GM19463 (cell line): Measurements from ENCODE around the gene HGFAC.

Experiments used
- ATAC-seq: cut with Tn5 transposase; IDR thresholded peaks from one replicate; pipeline ENCODE4 v1.9.1; 2021; ENCODE audit warnings: mild to moderate bottlenecking, moderate library complexity; ENCODE audit not compliant: unreplicated experiment

HGFAC gene

DNA sequence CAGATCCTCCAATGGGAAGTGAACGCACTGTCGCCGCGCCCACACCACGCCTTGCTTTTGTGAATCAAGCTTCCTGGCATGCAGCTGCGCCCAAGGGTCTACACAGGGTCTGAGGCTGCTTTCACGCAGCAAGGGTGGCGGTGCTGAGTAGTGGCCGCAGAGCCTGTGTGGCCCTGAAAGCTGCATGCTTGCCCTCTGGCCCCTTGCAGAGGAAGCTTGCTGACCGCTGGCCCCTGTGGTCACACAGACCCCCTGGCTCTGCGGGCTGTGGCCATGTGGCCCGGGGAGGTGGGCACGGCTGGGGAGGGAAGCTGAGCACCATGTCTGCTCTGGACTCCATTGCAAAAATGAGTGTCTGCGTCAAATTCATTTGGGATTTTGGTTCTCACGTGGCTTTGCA is 30.1 kb downstream of the HGFAC start:
- ATAC-seq, result no peak

- ATAC-seq, result no peak
Measured at GRCh38 chr4:3472411-3473141, 30.8 kb downstream of the HGFAC start.

- ATAC-seq, result no peak
Measured at GRCh38 chr4:3473181-3473950, 31.6 kb downstream of the HGFAC start.

GRCh38 chr4:3473996-3474765 is 32.4 kb downstream of the HGFAC start:
- no peak for ATAC-seq

DNA sequence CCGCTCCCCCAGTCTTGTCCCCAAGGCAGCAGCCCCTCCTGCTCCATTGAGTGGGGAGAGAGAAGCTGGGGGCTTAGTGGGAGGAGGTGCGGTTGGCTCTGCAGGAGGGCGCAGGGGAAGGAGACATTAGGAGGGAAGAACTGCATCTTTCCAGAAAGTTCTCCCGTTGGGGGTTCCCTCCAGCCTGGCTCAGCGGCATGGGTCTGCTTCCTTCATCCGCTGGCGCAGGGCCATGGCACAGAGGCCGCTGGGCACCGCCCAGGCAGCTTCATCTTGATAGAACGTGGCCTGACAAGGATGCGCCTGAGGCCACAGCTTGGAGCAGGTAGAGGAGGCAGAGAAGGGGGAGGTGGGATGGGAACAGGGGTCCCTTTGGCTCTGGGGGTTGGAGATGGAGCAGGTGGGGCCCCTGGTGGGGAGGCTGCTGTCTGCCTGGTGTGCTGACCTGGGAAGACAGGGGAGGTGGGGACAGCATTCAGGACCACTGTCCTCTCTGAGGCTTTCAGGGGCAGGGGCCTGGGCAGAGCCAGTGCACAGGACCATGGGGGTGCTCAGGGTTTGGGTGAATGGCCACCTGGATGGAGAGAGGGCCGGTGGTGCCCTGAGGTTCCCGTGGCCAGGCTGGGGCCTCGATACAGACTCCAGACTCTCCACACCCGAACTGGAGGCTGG is 33.4 kb downstream of the HGFAC start:
- ATAC-seq, result no peak

GRCh38 chr4:3475713-3476260 is 34.0 kb downstream of the HGFAC start:
- no peak for ATAC-seq

- ATAC-seq, result no peak
Measured at GRCh38 chr4:3476341-3476747, 34.6 kb downstream of the HGFAC start.

DNA sequence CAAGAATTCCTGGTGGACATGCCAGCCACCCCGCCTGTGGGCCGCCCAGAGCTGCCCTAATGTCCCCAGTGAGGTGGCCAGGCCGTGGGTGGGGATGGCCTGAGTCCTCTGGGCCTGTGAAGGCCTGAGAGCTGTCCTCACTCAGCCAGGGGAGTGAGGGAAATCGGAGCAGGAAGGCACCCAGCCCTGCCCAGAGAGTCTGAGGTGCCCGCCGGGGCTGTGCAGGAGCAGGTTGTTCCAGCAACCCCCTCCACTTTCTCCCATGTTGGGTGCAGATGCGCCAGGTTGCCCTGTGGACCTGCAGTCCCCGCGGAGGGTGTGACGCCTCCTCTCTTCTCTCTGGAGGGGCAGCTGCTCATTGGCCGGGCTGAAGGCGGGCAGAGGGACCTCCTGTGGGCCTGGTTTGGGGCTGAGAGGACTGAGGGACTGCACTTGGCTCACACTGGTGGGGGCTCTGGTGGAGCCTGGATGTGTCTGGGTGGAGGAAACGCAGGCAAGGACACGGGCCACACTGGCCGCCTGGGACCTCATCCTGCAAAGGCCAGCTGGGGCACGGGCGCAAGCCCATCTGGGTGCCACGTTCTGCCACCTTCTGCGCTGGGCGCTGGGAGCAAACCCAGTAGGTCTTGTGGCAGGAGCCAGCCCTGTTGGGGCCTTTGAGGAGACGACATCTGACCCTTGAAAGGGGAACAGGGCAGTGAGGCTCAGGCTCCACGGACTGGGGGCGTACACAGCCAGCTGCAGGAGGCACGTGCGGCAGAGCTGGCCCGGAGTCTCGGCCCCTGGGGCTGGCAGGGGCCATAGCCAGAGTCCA is 35.4 kb downstream of the HGFAC start:
- no peak for ATAC-seq

DNA sequence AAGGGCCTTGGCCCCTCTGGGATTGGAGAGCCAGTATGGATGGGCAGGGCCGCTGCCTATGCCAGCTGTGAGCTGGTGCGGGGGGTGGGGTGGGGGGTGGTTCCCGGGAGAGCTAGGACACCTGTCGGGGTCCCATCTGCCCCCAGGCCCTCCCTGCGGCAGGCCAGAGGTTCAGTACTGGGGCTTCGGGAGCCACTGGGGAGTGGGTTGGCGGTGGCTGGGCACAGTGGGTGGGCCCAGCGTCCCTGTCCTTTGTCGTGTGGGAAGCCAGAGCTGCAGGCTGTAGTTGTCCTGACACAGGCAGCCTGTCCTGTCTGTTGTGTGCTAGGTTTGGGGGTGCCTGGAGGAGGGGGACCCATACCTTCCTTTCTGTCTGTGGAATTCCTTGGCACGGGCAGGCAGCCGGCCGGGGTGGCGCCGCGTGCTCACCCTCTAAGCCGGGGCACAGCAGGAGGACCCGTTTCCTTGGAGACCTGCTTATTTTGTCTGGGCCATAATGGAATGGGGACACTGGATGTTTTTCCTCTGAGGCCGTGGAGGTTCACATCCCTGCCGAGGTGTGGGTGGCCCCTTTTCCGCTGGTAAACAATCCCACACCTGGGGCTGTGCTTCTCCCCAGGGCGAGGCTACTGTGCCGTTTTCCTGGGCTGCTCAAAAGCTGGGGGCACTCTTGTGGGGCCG is 36.1 kb downstream of the HGFAC start:
- no peak for ATAC-seq

DNA sequence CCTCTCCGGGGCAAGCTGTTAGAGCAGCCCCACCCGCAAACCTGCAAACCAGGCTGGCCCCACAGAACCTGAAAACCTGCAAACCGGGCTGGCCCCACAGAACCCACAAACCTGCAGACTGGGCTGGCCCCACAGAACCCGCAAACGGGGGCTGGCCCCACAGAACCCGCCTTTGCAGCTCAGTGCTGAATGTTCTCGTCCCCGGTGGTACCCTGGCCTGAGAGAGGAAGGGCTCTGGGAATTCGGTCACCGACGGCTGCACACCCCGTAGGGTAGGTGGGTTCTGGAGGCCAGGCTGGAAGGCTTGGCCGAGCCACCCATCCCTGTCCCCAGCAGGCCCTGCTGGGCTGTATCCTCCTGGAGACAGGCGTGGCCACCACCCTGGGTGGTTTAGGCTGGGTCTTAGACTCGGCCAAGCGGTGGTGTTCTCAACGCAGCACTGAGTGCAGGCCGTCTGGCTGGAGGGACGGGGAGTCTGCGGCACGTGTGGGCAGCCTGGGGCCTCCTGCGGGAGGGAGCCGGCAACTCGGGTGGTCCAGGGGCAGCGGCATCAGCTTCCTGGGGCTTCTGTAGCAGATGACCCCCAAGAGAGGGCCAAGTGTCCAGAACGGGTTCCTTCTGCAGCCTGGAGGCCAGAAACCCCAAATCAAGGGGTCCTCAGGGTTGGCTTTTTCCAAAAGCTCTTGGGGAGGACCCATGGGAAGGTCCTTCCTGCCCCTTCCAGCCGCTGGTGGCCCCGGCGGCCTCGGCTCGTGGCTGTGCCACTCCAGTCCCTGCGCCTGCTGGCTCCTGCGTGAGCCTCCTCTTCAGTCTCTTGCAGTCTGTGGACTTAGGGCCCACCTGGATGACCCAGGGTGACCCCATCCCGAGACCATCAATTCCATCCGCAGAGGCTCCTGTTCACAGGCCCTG is 36.9 kb downstream of the HGFAC start:
- ATAC-seq, result no peak

GRCh38 chr4:3479358-3480101 is 37.8 kb downstream of the HGFAC start:
- ATAC-seq, result no peak

GRCh38 chr4:3480528-3481112 is 38.9 kb downstream of the HGFAC start:
- ATAC-seq, result peak; percentile 70

DNA sequence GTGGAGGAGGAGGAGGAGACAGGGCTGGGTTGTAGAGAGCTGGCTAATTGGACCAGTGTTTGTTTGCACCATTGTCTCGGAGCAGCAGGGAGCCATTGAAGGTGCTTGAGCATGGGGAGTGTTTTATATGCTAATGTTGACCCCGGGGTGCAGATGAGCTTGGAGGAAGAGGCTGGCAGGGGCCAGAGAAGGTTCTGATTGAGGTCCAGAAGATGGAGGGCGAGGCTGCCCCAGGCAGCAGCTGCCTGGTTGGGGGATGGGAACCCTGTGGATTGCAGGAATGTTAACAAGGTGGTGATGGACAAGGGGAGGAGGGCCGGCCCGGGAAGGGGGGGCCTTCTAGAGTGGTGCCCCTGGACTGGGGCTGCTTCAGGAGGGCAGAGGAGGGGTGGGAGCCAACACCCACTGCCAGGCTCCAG is 39.4 kb downstream of the HGFAC start:
- no peak for ATAC-seq

- ATAC-seq, result no peak
Measured at GRCh38 chr4:3481783-3482393, 40.1 kb downstream of the HGFAC start.

DNA sequence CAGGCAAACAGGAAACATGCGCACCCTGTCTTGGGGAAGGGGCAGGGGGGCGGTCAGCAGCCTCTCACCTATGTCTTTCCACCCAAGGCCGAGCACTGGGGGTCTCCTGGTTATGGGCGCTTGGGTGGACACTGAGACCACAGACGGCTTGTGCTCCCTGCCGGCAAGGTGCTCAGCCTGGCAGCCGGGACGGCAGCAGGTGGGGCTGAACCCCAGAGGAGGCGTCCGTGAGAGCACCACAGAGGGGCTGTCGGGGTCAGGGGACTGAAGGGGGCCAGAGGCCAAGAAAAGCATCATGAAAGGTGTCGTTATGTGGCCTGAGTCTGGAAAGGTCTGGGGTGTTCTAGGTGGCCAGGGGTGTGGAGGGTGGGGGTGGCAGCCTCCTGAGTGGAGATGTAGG is 40.9 kb downstream of the HGFAC start:
- no peak for ATAC-seq

DNA sequence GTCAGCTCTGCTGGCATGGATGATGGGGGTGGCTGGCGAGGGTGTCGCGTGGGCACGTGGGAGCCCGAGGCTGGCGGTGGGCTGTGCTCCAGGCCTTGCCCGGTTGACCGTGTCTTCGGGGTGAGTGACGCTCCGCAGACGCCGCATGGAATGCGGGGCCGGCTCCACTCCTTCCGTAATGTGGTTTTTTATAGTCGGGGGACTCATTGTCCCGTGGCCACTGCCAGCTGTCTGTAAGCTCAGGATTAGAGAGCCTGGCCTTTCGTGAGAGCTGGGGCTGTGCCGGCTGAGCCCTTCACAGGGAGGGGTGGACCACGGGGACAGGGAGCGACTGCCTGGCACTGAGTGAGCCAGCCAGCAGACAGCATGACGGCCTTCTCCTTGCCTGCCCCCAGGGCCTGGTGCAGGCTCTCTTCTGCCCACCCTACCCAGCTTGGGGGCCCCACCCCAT is 41.7 kb downstream of the HGFAC start:
- no peak for ATAC-seq
